Calu3 (cell line): Measurements from ENCODE around the gene TLL2. TPM values are rescaled to one million over a fixed set of nuclear protein-coding genes. Genes with fewer than 3 reads are reported as not detected.

Experiments
- Bru-seq: library from RNA; stranded (reverse); fragments of 400-500 nt; gene quantifications from one replicate; lab custom pipeline; 2021; lab: Mats Ljungman, UMichigan
- BruChase-seq, 2 experiments: library from RNA; stranded (reverse); fragments of 400-500 nt; gene quantifications; one replicate each; lab custom pipeline; 2021; lab: Mats Ljungman, UMichigan
- BruUV-seq: library from RNA; stranded (reverse); fragments of 400-500 nt; replicated peaks from 2 replicates; lab custom pipeline; 2021; lab: Mats Ljungman, UMichigan
- CTCF ChIA-PET: fragments of 300-600 bp; sonication (Branson Sonifier 250); formaldehyde crosslinking; loops from one replicate; lab custom pipeline; 2022; ENCODE audit warnings: antibody characterized with exemption; lab: Charles Lee
- DNase-seq: peaks from one replicate; pipeline ENCODE4 v3.0.0; 2022
- H3K27ac Mint-ChIP-seq: one replicate; pipeline ENCODE4 v1.8.0; 2022; ENCODE audit warnings: mixed read lengths; ENCODE audit not compliant: unreplicated experiment
- H3K27me3 Mint-ChIP-seq: one replicate; pipeline ENCODE4 v1.8.0; 2022; ENCODE audit warnings: mixed read lengths; ENCODE audit not compliant: unreplicated experiment
- H3K36me3 Mint-ChIP-seq: one replicate; pipeline ENCODE4 v1.8.0; 2022; ENCODE audit warnings: mild to moderate bottlenecking, moderate library complexity, mixed read lengths; ENCODE audit not compliant: insufficient read depth, unreplicated experiment
- H3K4me1 Mint-ChIP-seq: one replicate; pipeline ENCODE4 v1.8.0; 2022; ENCODE audit warnings: mild to moderate bottlenecking, low read depth, mixed read lengths; ENCODE audit not compliant: unreplicated experiment
- H3K4me3 Mint-ChIP-seq: one replicate; pipeline ENCODE4 v1.8.0; 2022; ENCODE audit warnings: mild to moderate bottlenecking, low read depth, moderate library complexity, mixed read lengths; ENCODE audit not compliant: unreplicated experiment
- H3K9me3 Mint-ChIP-seq: one replicate; pipeline ENCODE4 v1.8.0; 2022; ENCODE audit warnings: low read depth, mixed read lengths; ENCODE audit not compliant: unreplicated experiment
- intact Hi-C: fragments of 100-400 bp; cut with micrococcal nuclease; formaldehyde crosslinking; loops from one replicate; pipeline ENCODE4 v1.10.0; 2022; ENCODE audit not compliant: unreplicated experiment
- long read RNA-seq: library from polyadenylated mRNA; stranded (forward); transcript quantifications from one replicate; pipeline ENCODE4 v2.0.0, GENCODE V29; 2022
- total RNA-seq: library from RNA; stranded (reverse); gene quantifications from 2 replicates; pipeline ENCODE4 v1.2.3, GENCODE V29; 2022
- TF ChIP-seq, protein P1 (sequence below): fragments of 200-600 bp; IDR thresholded peaks from one replicate; pipeline ENCODE4 v1.8.0; 2022; ENCODE audit warnings: antibody characterized with exemption; ENCODE audit not compliant: unreplicated experiment

Gene TLL2
- total RNA-seq (0.44 and 0.66 TPM in 2 replicates), Bru-seq, nascent RNA (percentile 28 among the genes with signal in this experiment), BruChase-seq, experiment 1, labeled RNA remaining after a 6-hour chase (percentile 43 among the genes with signal in this experiment), BruChase-seq, experiment 2, labeled RNA remaining after a 2-hour chase (percentile 33 among the genes with signal in this experiment)
- long read RNA-seq, partial matches to known transcripts = 0 of 1 reads
- long read RNA-seq, other reads (novel, unspliced or antisense) = 1 of 1 reads

DNA sequence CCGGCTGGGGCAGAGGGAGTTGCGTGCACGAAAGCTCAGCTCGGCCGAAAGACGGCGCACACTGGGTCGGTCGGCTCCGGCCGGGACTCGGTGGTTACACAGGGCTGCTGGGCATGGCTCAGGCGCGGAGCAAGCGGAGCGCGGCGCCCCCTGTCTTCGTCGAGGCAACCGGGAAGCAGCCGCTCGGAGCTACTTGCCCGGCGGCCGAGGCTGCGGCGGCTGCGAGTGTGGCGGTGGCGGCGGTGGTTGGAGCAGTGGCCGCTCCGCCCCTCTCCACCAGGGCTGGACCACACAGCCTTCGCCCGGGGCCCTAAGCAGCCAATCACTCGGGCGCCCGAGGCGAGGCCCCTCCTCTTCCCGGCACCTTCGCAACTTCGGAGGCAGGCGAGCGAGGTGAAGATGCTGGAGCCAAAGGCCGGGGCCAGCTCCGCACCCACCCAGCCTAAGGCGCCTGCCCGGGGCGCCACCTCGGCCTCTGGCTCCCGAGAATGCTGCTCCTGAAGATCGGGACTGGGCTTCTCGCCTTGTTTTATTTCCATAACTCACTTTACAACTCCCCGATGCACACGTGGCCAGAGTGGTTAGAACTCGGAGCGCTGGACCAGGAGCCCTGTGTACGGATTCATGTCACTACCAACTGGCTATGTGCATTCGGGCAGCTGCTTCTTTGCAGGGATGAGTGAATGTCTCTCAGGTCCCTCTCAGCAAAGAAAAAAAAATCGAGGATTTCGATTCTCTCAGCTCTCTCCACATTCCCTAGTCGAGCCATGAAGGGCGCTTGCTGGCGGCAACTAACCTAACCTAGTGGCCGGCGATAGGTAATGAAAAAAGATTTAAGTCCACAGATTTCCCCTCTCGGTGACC, at the start of gene TLL2:
Gene TLL2 (minus strand): TSS at position 229 of the 864 bp plus-strand sequence. CDS start 241 bp downstream, outside the sequence.
- Mint-ChIP-seq H3K27me3 (peaks cover 16% of the 10 kb centered on the region), H3K27ac (no peak within 1 kb of the TSS), H3K36me3 (peaks cover 20% of the 10 kb centered on the region), H3K9me3 (no peaks in the 10 kb centered on the region), H3K4me3 (peak within 1 kb of the TSS; percentile 78), H3K4me1 (no peaks in the 10 kb centered on the region)
- TF ChIP-seq, protein P1, sequence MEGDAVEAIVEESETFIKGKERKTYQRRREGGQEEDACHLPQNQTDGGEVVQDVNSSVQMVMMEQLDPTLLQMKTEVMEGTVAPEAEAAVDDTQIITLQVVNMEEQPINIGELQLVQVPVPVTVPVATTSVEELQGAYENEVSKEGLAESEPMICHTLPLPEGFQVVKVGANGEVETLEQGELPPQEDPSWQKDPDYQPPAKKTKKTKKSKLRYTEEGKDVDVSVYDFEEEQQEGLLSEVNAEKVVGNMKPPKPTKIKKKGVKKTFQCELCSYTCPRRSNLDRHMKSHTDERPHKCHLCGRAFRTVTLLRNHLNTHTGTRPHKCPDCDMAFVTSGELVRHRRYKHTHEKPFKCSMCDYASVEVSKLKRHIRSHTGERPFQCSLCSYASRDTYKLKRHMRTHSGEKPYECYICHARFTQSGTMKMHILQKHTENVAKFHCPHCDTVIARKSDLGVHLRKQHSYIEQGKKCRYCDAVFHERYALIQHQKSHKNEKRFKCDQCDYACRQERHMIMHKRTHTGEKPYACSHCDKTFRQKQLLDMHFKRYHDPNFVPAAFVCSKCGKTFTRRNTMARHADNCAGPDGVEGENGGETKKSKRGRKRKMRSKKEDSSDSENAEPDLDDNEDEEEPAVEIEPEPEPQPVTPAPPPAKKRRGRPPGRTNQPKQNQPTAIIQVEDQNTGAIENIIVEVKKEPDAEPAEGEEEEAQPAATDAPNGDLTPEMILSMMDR = peak; percentile 7
- CTCF ChIA-PET = interaction anchor here (0.5 to 2.4 kb wide), 9 partner anchors 18 to 376 kb away, joined by 3 to 12 read pairs (median 3); no protein-coding TSS in a partner anchor
- DNase-seq = peak; percentile 89
- intact Hi-C loops = loop anchor here (1.0 to 5.0 kb wide), 2 partner anchors 117 to 139 kb away; no protein-coding TSS in a partner anchor
- no TSS peak for BruUV-seq

DNA sequence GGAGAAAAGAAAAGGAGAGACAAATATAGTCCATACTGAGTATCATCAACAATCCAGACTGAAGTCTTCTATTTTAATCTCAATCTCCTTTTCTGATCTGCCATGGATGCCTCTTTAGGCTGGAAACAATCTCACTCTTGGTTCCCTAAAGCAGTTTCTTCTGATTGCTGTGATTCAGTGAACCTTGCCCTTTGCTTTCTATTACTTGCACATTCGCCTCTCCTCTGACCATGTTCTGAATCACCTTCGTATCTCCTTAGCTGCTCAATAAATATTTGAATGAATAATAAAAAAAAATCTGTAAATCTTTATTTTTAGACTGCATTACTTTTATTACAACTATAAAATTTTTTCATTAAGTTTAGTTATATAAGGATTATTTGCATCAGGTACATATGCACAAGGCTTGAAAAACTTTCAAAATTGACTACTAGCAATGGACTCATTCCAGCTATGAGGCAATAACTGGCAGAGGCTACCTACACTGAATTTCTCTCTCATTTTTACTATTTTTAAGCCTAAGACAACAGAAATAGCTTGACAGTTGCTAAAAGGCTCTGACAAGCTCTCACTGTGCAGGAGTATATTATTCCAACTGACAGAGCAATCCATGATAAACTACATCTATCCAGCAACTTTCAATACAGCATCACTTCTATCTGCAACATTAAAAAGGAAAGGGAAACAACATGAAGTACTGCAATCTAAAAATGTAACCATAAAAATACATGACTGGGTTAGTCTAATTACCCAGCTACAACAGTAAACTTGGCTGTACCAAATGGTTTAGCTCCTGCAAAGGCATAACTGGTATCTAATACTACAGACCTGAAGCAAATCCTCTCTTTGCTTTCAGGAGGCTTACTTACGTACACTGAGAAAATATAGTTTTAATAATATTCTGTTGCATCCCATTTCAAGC, 47.5 kb upstream of the TLL2 start:
- Mint-ChIP-seq H3K4me1 (peaks cover under 1% of the 10 kb centered on the region), H3K36me3 (peaks cover 24% of the 10 kb centered on the region)
- CTCF ChIA-PET = no interaction called here

DNA sequence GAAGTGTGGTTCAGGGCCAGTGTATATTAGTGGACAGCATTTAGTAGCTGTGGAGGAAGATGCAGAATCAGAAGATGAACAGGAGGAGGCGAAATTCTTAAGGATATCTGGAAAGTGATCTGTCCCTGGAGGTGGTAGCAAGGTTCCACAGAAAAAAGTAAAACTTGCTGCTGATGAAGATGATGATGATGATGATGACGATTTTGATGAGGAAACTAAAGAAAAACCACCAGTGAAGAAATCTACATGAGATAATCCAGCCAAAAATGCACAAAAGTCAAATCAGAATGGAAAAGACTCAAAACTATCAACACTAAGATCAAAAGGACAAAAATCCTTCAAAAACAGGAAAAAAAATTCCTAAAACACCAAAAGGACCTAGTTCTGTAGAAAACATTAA, 46.8 kb upstream of the TLL2 start:
- BruUV-seq = no TSS peak
- H3K4me1 Mint-ChIP-seq = no peaks in the 10 kb centered on the region
- peaks cover 23% of the 10 kb centered on the region for H3K36me3 Mint-ChIP-seq

More for the DNA sequence above, 47.5 kb upstream of the TLL2 start:
- no peak overlapping the region for H3K4me3 Mint-ChIP-seq
- no peaks in the 10 kb centered on the region for H3K27me3 Mint-ChIP-seq
- TF ChIP-seq, protein P1 = no peak
- intact Hi-C loops = no loop called here
- no peaks in the 10 kb centered on the region for H3K9me3 Mint-ChIP-seq
- no peak overlapping the region for H3K27ac Mint-ChIP-seq
- no TSS peak for BruUV-seq
- no peak for DNase-seq

More for the DNA sequence above, 46.8 kb upstream of the TLL2 start:
- no peak overlapping the region for H3K4me3 Mint-ChIP-seq
- no peak overlapping the region for H3K27ac Mint-ChIP-seq
- no peak for DNase-seq
- TF ChIP-seq, protein P1 = no peak
- H3K27me3 Mint-ChIP-seq = no peaks in the 10 kb centered on the region
- CTCF ChIA-PET = no interaction called here
- intact Hi-C loops = no loop called here
- no peaks in the 10 kb centered on the region for H3K9me3 Mint-ChIP-seq
